Measurements from ENCODE around the gene RERGL.

The RERGL gene

DNA sequence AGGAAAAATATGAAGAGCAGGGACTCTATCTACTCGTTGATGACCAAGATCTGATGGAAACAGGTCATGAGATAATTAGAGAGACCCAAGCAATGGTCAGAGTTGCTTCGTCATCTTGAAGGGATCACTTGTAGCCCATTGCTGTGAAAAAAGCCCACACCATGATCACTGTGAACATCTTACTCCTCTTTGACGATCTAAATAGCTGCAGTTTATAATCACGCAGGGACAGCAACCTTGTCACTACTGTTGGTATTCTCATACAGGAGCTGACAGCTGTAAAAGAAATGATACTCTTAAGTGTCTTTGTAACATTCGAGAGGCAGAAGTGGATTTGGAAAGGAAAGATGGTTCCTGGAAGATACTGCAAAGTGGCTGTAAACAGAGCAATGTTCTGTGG lies 33.7 kb upstream of the RERGL start:
- H3K27ac ChIP-seq (ENCODE audit: poor library complexity, severe bottlenecking): no peak overlapping the region
- H3K36me3 ChIP-seq (ENCODE audit: low read depth): no peaks in the 10 kb centered on the region
- ATAC-seq (ENCODE audit: low read depth): no peak
- DNase-seq (ENCODE audit: low spot score): no peak
- H3K27me3 ChIP-seq (ENCODE audit: insufficient read depth, poor library complexity, severe bottlenecking): no peaks in the 10 kb centered on the region
- H3K9me3 ChIP-seq (ENCODE audit: severe bottlenecking): no peaks in the 10 kb centered on the region
- TF ChIP-seq, protein P1, sequence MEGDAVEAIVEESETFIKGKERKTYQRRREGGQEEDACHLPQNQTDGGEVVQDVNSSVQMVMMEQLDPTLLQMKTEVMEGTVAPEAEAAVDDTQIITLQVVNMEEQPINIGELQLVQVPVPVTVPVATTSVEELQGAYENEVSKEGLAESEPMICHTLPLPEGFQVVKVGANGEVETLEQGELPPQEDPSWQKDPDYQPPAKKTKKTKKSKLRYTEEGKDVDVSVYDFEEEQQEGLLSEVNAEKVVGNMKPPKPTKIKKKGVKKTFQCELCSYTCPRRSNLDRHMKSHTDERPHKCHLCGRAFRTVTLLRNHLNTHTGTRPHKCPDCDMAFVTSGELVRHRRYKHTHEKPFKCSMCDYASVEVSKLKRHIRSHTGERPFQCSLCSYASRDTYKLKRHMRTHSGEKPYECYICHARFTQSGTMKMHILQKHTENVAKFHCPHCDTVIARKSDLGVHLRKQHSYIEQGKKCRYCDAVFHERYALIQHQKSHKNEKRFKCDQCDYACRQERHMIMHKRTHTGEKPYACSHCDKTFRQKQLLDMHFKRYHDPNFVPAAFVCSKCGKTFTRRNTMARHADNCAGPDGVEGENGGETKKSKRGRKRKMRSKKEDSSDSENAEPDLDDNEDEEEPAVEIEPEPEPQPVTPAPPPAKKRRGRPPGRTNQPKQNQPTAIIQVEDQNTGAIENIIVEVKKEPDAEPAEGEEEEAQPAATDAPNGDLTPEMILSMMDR (IDR thresholded peaks at IDR 0.05; ENCODE audit: poor library complexity, severe bottlenecking): no peak
- H3K4me1 ChIP-seq (ENCODE audit: insufficient read depth, poor library complexity, severe bottlenecking): no peaks in the 10 kb centered on the region
- no peak overlapping the region for H3K4me3 ChIP-seq (ENCODE audit: severe bottlenecking)

DNA sequence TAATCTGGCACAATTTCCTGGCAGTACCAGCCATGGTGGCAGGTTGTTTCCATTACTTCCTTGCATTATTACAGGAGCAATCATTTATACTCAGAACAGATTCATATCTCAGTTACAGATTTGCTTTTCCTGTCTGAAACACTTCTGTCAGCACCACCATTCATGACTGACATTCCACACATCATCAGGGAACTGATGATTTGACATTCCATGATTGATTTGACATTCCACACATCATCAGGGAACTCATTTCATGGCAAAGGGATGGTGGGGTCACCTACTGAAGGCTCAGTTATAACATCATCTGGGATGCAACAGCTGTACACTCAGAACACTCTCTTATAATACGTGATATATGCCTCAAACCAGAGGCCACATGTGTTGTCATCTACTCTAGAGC lies 30.9 kb upstream of the RERGL start:
- no peaks in the 10 kb centered on the region for H3K9me3 ChIP-seq (ENCODE audit: severe bottlenecking)
- H3K27ac ChIP-seq (ENCODE audit: poor library complexity, severe bottlenecking): no peak overlapping the region
- DNase-seq (ENCODE audit: low spot score) (no peak), ATAC-seq (ENCODE audit: low read depth) (no peak)
- no peaks in the 10 kb centered on the region for H3K4me1 ChIP-seq (ENCODE audit: insufficient read depth, poor library complexity, severe bottlenecking)
- H3K36me3 ChIP-seq (ENCODE audit: low read depth): no peaks in the 10 kb centered on the region
- no peaks in the 10 kb centered on the region for H3K27me3 ChIP-seq (ENCODE audit: insufficient read depth, poor library complexity, severe bottlenecking)
- TF ChIP-seq, protein P1 (IDR thresholded peaks at IDR 0.05; ENCODE audit: poor library complexity, severe bottlenecking): no peak
- no peak overlapping the region for H3K4me3 ChIP-seq (ENCODE audit: severe bottlenecking)

DNA sequence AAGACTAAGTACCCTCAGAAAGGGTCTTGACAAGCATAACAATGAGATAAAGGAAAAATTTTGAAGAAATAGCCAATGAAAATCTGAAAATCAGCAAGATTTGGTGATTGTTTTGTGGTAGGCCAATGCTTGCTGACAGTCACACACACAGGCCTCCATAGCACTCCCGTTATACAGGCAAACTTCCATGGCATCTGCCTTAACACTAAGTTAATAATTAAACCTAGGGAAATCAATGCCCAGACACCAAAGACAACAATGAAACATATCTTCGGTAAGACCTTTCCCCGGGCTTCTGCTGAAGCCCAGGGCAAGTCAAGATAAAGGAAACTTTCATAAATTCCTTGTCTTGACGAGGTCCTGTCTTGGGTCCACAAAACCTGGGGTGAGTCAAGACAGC lies 18.6 kb upstream of the RERGL start:
- Histone ChIP-seq H3K36me3 (ENCODE audit: low read depth) (no peaks in the 10 kb centered on the region), H3K4me1 (ENCODE audit: insufficient read depth, poor library complexity, severe bottlenecking) (no peaks in the 10 kb centered on the region), H3K4me3 (ENCODE audit: severe bottlenecking) (no peak overlapping the region), H3K27ac (ENCODE audit: poor library complexity, severe bottlenecking) (no peak overlapping the region), H3K9me3 (ENCODE audit: severe bottlenecking) (no peaks in the 10 kb centered on the region), H3K27me3 (ENCODE audit: insufficient read depth, poor library complexity, severe bottlenecking) (no peaks in the 10 kb centered on the region)
- no peak for DNase-seq (ENCODE audit: low spot score)
- ATAC-seq (ENCODE audit: low read depth): no peak
- TF ChIP-seq, protein P1 (IDR thresholded peaks at IDR 0.05; ENCODE audit: poor library complexity, severe bottlenecking): no peak

DNA sequence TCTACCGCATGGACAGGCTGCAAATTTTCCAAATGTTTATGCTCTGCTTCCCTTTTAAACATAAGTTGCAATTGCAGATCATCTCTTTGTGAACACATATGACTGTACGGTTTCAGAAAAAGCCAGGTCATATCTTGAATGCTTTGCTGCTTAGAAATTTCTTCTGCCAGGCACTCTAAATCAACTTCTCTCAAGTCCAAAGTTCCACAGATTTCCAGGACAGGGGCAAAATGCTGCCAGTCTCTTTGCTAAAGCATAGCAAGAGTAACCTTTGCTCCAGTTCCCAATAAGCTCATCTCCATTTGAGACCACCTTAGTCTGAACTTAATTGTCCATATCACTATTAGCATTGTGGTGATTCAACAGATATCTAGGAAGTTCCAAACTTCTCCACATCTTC lies 13.6 kb upstream of the RERGL start:
- Histone ChIP-seq H3K27me3 (ENCODE audit: insufficient read depth, poor library complexity, severe bottlenecking) (no peaks in the 10 kb centered on the region), H3K9me3 (ENCODE audit: severe bottlenecking) (no peaks in the 10 kb centered on the region), H3K36me3 (ENCODE audit: low read depth) (no peaks in the 10 kb centered on the region), H3K4me3 (ENCODE audit: severe bottlenecking) (no peak overlapping the region), H3K27ac (ENCODE audit: poor library complexity, severe bottlenecking) (no peak overlapping the region), H3K4me1 (ENCODE audit: insufficient read depth, poor library complexity, severe bottlenecking) (no peaks in the 10 kb centered on the region)
- TF ChIP-seq, protein P1 (IDR thresholded peaks at IDR 0.05; ENCODE audit: poor library complexity, severe bottlenecking): no peak
- ATAC-seq (ENCODE audit: low read depth): no peak
- no peak for DNase-seq (ENCODE audit: low spot score)

DNA sequence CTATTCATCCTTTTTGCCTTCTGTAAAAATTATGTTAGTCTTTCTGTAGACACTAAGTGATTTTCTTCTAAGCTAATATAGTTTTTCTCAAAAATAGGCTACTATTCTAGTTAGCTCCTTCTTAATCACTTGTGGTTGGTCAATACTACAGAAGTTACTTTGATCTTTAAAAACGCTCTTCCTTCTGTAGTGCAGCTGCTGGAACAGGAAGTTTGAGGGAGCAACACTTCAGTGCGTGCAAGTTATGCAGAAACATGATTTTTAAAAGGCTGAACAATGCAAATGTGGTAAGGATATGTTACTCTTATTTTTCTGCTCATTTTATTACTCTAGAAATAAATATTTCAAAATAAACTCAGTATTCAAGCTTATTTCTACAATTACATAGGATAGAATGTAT lies 11.1 kb upstream of the RERGL start:
- ATAC-seq (ENCODE audit: low read depth) (no peak), DNase-seq (ENCODE audit: low spot score) (no peak)
- H3K36me3 ChIP-seq (ENCODE audit: low read depth): no peaks in the 10 kb centered on the region
- no peak overlapping the region for H3K4me3 ChIP-seq (ENCODE audit: severe bottlenecking)
- no peaks in the 10 kb centered on the region for H3K4me1 ChIP-seq (ENCODE audit: insufficient read depth, poor library complexity, severe bottlenecking)
- H3K27ac ChIP-seq (ENCODE audit: poor library complexity, severe bottlenecking): no peak overlapping the region
- no peaks in the 10 kb centered on the region for H3K27me3 ChIP-seq (ENCODE audit: insufficient read depth, poor library complexity, severe bottlenecking)
- TF ChIP-seq, protein P1 (IDR thresholded peaks at IDR 0.05; ENCODE audit: poor library complexity, severe bottlenecking): no peak
- no peaks in the 10 kb centered on the region for H3K9me3 ChIP-seq (ENCODE audit: severe bottlenecking)
